ENCODE measurements around the gene LRRC66.

The LRRC66 gene

DNA sequence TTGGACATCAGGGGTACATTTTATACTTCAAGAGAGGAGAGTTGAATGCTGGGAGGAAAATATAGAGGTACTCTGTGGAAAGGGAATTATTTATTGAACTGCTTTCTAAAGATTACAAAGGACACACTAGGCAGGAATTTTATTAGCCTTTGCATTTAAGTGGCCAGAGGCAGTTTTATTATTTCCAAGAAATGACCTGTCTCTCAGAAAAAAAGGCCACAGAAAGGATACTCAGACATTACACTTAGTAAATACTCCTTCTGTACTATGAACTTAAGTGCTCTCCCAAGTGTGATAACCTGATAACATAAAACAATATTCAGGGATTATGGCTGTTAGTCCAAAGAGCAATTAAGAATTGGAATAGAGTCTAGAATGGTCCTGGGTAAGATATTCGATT, 7.5 kb downstream of the LRRC66 start:
- no peak for DNase-seq

DNA sequence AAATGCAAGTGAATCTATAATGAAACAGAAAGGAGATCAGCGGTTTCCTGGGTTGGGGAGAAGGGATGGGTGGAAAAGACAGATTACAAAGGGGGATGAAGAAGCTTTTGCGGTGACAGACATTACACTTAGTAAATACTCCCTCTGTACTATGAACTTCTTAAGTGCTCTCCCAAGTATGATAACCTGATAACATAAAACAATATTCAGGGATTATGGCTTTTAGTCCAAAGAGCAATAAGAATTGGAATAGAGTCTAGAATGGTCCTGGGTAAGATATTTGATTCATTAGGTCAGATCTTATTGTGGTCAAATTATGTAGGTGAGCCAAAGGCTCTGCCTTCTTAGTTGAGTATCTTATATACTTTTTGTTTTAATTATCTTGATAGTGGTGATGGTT, 9.2 kb downstream of the LRRC66 start:
- DNase-seq: no peak

GRCh38 chr4:52006887-52007286, 13.3 kb downstream of the LRRC66 start:
- DNase-seq: no peak

GRCh38 chr4:52005604-52006273, 14.4 kb downstream of the LRRC66 start:
- no peak for DNase-seq

GRCh38 chr4:52004414-52004813, 15.7 kb downstream of the LRRC66 start:
- DNase-seq: no peak

GRCh38 chr4:52001616-52002015, 18.5 kb downstream of the LRRC66 start:
- no peak for DNase-seq

DNA sequence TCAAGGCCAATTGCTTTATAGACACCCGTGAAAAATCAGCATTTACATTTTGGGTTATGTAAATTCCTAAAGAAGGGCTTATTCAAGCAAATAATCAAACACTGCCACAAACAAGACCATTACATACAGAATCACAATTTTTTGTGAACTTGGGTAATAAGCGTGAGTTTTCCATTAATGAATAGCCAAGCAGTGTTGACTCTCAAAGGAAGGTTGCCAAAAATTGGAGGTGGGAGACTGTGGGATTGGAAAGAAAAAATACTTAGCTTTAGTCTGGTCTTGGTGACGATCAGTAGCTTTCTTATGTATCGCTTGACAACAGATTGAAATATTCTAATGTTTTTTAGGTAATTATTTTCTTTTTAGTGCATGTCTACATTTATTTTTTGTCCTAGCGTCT, 20.9 kb downstream of the LRRC66 start:
- no peak for DNase-seq

GRCh38 chr4:51998837-51999236, 21.3 kb downstream of the LRRC66 start:
- no peak for DNase-seq

DNA sequence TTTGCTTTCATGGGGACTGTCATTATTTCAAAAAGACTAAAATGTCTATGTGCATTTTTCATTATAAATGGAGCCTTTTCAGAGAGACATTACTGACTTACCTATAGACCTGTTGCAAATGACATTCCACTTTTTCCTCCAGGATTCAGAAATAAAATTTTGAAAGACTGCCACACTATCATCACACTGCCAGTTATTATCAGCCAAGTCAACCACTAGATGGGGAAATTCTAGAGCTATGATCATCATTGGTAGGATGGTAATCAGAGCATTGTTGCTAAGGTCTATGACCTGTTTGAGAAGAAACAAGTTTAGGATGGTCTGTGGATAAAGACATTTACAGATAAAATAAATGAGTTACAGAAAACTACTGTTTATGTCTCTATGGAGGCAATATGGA, 22.5 kb downstream of the LRRC66 start:
- no peak for DNase-seq

DNA sequence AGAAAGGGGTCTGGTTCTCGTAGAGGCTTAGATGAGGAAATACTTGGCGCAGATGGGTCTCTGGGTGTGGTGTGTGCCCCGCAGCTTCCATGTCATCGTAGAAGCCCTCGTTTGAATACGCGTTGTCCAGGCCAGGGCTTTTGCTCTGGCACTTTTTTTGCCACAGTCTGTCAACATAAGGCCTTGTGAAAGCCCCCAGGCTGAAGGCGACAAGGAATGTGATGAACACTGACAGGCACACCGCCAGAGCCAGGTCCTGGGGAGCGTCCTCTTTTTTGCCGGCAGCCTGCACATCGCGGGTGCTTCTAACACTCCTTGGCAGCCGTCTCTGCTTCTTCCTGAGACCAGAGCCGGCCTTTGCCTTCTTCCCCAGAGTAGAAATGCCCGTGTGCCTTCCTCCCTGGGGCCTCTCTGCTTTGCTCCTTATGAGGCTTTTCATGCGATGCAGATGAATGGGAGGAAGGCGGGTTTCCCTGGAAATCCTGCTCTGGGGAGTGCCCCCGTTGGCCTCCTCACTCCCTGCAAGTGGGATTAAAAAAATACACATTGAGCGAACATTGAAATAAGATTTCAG, 24.4 kb downstream of the LRRC66 start:
- DNase-seq: no peak

DNA sequence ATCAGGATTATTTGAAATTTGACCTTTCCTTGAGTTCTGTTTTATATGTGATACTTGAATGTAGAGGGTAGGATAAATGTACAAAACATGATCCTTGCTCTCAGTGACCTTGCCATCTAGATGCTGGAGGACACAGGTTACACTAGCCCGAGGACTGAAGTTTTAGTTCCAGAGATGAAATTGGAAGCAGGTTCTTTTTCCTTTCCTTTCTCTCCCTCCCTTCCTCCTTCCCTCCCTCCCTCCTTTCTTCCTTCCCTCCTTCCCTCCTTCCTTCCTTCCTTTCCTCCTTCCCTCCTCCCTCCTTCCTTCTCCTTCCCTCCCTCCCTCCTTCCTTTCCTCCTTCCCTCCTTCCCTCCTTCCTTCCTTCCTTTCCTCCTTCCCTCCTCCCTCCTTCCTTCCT, 54.3 kb downstream of the LRRC66 start:
- DNase-seq: no peak

DNA sequence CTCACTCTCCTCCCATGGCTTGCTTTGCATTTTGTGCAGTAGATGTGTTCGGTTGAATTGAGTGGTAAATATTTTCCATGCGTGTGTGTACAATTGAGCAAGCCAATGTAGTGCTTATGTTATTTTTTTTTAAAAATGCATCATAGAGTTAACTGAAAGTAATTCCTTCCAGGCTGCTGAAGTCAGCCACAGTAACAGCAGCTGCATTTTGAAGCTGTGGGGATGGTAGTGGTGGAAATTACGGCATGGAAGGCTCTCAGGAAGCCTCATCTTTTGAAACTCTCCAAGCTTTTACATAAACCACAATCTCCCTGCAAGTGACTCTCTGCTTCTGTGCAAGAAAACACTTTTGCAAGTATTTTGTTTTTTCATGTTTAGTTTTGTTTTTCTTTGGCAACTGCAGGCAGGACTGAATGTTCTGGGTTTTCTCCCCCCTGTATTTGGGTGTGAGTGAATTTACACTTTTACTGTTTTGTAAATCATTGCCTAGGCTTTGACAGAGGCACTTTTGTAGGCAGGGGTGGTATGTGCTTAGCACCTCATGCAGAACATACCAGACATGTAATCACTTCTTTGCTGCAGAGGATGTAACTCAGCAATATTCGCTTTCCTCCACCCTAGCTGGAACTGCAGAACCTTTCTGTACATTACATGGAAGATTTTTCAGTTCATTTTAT, 56.2 kb downstream of the LRRC66 start:
- no peak for DNase-seq

GRCh38 chr4:51960486-51960885, 59.7 kb downstream of the LRRC66 start:
- DNase-seq: no peak

DNA sequence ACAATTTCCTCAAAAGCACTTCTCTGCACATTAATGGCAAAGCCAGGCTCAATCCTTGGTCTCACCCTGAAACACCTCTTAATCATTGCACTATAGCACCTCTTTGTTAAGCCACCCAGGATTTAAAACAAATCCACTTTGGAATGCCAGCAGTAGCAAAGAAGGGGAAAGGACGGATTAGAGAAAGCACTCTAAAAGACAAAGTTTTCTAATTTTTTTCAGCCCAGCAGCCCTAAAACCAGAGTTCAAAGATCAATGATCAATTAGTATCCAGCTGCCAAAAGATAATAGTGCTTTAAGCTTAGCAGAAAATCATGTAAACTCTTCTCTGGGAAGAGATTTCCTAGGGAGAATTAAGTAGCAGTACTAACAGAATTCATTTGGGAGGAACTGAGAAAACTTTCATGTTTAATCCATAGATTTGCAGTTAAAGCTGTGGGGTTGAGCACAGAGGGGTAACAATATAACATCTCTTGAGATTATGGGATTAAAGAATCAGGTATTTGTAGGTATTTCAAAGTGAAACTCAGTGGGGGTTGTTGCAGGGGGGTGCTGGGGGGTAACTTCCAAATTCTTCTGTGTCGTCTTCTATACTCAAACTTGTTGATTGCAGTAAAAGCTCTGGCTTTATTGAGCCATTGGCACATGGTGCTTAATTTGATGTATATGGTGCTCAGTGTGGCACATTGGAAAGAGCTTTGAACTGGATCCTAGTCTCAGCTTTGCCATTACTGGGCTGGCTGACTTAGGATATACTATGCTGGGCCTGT, 61.8 kb downstream of the LRRC66 start:
- no peak for DNase-seq

Data from NCI-H1417 (cell line).